ENCODE data around the gene INO80C. TPM values are rescaled to one million over a fixed set of nuclear protein-coding genes. Genes with fewer than 3 reads are reported as not detected.
A peak's percentile ranks its signal among the peaks of the same experiment; 100 is the strongest.

Gene INO80C
- total RNA-seq, 2 experiments from 2014 or later: 5.9 to 10.3 TPM

DNA sequence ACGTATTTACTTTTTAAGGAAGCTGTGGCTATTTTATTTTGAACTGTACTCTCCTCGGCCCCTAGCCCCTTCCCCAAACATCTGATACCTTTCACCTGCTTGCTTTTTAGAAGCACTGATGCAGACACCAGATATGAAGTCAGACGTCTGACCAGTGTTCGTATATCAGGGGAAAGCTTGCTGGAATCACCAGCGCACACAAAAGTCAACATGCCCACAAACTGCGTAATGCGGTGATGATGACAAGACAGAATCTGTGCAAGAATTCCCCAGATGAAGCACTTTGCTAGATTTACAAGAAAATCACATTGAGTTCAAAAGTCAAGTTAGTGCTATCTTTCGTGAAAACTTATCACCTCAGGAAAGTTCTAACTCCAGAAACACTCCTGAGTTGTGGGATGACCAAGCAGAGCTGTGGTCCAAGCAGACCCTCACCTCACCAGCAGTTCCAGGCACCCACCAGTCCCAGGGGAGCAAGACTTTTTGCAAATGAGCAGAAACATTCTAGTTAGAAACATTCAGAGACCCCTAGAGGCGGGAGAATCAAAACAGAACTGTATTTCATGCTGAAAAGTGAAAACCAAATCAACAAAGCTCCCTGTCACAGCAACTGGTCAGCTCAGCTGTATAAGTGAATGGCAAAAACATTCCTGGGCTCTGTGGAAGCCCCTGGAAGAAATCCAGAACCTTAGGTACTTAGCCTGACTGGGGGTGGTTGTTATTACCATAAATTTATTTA is 55.7 kb downstream of the INO80C start:
- DNase-seq (ENCODE audit: low spot score): peak; percentile 7
- Histone ChIP-seq H3K27ac (ENCODE audit: low read depth, low read length, poor library complexity, severe bottlenecking) (no peak overlapping the region), H3K4me2 (ENCODE audit: low read length) (no peak overlapping the region), H3K79me2 (ENCODE audit: insufficient read depth, low read depth, low read length) (no peaks in the 10 kb centered on the region), H3K4me1 (ENCODE audit: insufficient read depth, low read length, poor library complexity, severe bottlenecking) (peaks cover 7% of the 10 kb centered on the region), H3K4me3 (ENCODE audit: low read depth, low read length, poor library complexity, severe bottlenecking) (no peak overlapping the region), H2AFZ (ENCODE audit: low read length) (no peak overlapping the region), H3K9me3 (ENCODE audit: low read length) (no peaks in the 10 kb centered on the region), H3K36me3 (ENCODE audit: insufficient read depth, low read length) (no peaks in the 10 kb centered on the region), H3K9me2 (ENCODE audit: insufficient read depth, low read length) (no peaks in the 10 kb centered on the region), H4K20me1 (ENCODE audit: insufficient read depth, low read length) (no peaks in the 10 kb centered on the region)
- ChIA-PET CTCF (ENCODE audit: unreplicated experiment) (no interaction called here), POLR2A (interaction anchor here (0.9 kb wide), 1 partner anchor 641 kb away, joined by 3 read pairs; no protein-coding TSS in a partner anchor)
- TF ChIP-seq, protein P1, sequence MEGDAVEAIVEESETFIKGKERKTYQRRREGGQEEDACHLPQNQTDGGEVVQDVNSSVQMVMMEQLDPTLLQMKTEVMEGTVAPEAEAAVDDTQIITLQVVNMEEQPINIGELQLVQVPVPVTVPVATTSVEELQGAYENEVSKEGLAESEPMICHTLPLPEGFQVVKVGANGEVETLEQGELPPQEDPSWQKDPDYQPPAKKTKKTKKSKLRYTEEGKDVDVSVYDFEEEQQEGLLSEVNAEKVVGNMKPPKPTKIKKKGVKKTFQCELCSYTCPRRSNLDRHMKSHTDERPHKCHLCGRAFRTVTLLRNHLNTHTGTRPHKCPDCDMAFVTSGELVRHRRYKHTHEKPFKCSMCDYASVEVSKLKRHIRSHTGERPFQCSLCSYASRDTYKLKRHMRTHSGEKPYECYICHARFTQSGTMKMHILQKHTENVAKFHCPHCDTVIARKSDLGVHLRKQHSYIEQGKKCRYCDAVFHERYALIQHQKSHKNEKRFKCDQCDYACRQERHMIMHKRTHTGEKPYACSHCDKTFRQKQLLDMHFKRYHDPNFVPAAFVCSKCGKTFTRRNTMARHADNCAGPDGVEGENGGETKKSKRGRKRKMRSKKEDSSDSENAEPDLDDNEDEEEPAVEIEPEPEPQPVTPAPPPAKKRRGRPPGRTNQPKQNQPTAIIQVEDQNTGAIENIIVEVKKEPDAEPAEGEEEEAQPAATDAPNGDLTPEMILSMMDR (conservative IDR thresholded peaks at IDR 0.05; ENCODE audit: low read length): no peak
- no peak for TF ChIP-seq EZH2phosphoT487 (IDR thresholded peaks at IDR 0.05; ENCODE audit: borderline replicate concordance, low read depth, low read length)
- intact Hi-C loops (cut with micrococcal nuclease; ENCODE audit: unreplicated experiment): no loop called here
- no TSS peak for BruUV-seq (replicated peaks)

DNA sequence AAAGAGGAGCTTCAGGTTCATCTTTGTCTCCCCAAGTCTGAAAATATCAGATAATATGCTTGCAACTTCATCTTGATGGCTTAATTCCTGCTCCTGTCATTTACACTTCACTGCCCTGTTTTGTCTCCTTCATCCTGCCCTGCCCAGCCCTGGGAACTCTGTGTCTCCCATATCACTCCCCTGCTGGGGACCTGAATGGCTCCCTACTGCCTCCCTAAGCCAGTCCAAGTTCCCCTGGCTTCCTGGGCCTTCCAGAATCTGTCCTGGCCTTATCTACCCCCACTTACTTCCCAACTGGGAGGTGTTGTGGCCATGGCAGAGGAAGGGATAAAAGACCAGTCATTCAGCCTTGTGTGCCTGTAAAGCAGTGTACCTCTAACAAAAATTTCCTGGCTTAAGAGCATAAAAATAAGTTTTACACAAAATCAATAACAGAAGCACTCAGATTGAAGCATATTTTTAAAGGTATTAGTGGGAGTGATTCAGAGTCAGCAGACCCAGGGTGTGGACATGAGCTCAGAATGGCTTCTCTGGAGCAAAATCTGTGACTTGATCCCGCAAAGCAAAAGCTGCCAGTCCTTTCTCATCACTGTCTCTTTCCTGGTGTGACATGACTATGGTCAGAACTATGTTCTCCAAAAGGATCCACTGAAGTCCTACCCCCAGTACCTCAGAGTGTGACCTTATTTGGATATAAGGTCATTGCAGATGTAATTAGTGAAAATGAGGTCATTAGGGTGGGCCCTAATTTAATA is 59.1 kb downstream of the INO80C start:
- no peak overlapping the region for H2AFZ ChIP-seq (ENCODE audit: low read length)
- BruUV-seq (replicated peaks): no TSS peak
- H3K27ac ChIP-seq (ENCODE audit: low read depth, low read length, poor library complexity, severe bottlenecking): no peak overlapping the region
- H3K4me2 ChIP-seq (ENCODE audit: low read length): no peak overlapping the region
- DNase-seq (ENCODE audit: low spot score): no peak
- POLR2A ChIA-PET: no interaction called here
- no peaks in the 10 kb centered on the region for H3K9me2 ChIP-seq (ENCODE audit: insufficient read depth, low read length)
- H3K4me1 ChIP-seq (ENCODE audit: insufficient read depth, low read length, poor library complexity, severe bottlenecking): peaks cover 5% of the 10 kb centered on the region
- no peaks in the 10 kb centered on the region for H3K36me3 ChIP-seq (ENCODE audit: insufficient read depth, low read length)
- no peaks in the 10 kb centered on the region for H4K20me1 ChIP-seq (ENCODE audit: insufficient read depth, low read length)
- H3K4me3 ChIP-seq (ENCODE audit: low read depth, low read length, poor library complexity, severe bottlenecking): no peak overlapping the region
- H3K9me3 ChIP-seq (ENCODE audit: low read length): no peaks in the 10 kb centered on the region
- no peak for TF ChIP-seq EZH2phosphoT487 (IDR thresholded peaks at IDR 0.05; ENCODE audit: borderline replicate concordance, low read depth, low read length)
- TF ChIP-seq, protein P1 (conservative IDR thresholded peaks at IDR 0.05; ENCODE audit: low read length): no peak
- intact Hi-C loops (cut with micrococcal nuclease; ENCODE audit: unreplicated experiment): no loop called here
- no peaks in the 10 kb centered on the region for H3K79me2 ChIP-seq (ENCODE audit: insufficient read depth, low read depth, low read length)
- CTCF ChIA-PET (ENCODE audit: unreplicated experiment): no interaction called here

DNA sequence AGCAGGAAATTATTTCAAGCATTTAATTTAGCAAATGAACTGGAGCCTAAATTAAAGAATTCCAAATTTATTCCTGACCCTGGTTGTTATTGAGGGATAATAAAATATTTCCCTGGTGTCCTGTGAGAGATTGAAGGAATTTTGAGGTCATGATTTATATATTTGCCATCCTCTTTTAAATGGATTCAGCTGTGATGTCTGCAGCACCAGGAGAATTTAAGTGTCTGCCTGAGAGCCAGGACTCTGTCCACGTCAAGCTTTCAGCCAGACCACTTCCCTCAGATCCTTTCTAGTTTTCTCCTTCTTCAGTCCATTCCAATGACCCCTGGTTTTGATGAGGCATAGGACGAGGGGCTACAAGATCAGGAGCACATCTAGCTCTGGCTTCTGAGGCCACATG is 59.9 kb downstream of the INO80C start:
- Histone ChIP-seq H4K20me1 (ENCODE audit: insufficient read depth, low read length) (no peaks in the 10 kb centered on the region), H3K9me2 (ENCODE audit: insufficient read depth, low read length) (no peaks in the 10 kb centered on the region), H3K27ac (ENCODE audit: low read depth, low read length, poor library complexity, severe bottlenecking) (no peak overlapping the region), H3K4me1 (ENCODE audit: insufficient read depth, low read length, poor library complexity, severe bottlenecking) (no peaks in the 10 kb centered on the region), H2AFZ (ENCODE audit: low read length) (no peak overlapping the region), H3K4me2 (ENCODE audit: low read length) (no peak overlapping the region), H3K79me2 (ENCODE audit: insufficient read depth, low read depth, low read length) (no peaks in the 10 kb centered on the region), H3K36me3 (ENCODE audit: insufficient read depth, low read length) (no peaks in the 10 kb centered on the region), H3K4me3 (ENCODE audit: low read depth, low read length, poor library complexity, severe bottlenecking) (no peak overlapping the region), H3K9me3 (ENCODE audit: low read length) (no peaks in the 10 kb centered on the region)
- TF ChIP-seq, protein P1 (conservative IDR thresholded peaks at IDR 0.05; ENCODE audit: low read length): no peak
- TF ChIP-seq EZH2phosphoT487 (IDR thresholded peaks at IDR 0.05; ENCODE audit: borderline replicate concordance, low read depth, low read length): no peak
- ChIA-PET CTCF (ENCODE audit: unreplicated experiment) (no interaction called here), POLR2A (no interaction called here)
- no TSS peak for BruUV-seq (replicated peaks)
- DNase-seq (ENCODE audit: low spot score): no peak
- intact Hi-C loops (cut with micrococcal nuclease; ENCODE audit: unreplicated experiment): no loop called here

Data from OCI-LY7 (cell line).